GM12878 (cell line): ENCODE data around the gene ZNF213. TPM values are rescaled to one million over a fixed set of nuclear protein-coding genes. Genes with fewer than 3 reads are reported as not detected.

Experiments used
- BACH1 ChIP-seq: fragments of 450-650 bp; IDR thresholded peaks from 2 replicates; pipeline ENCODE4 v1.6.1; 2017; ENCODE audit warnings: mild to moderate bottlenecking, borderline replicate concordance
- CBX5 ChIP-seq: sonication (generic); IDR thresholded peaks from 2 replicates; pipeline ENCODE4 v1.6.1; 2016; ENCODE audit warnings: low read depth, moderate library complexity, mild to moderate bottlenecking, inconsistent platforms
- CHD1 ChIP-seq: IDR thresholded peaks from 2 replicates; pipeline ENCODE4 v1.6.1; 2012; ENCODE audit warnings: low read depth, low read length, improper control_type of control experiment
- CHD2 ChIP-seq: IDR thresholded peaks from 2 replicates; pipeline ENCODE4 v1.6.1; 2011; ENCODE audit warnings: low read depth, low read length, improper control_type of control experiment, borderline replicate concordance
- CHD4 ChIP-seq: fragments of 200-600 bp; sonication (generic); IDR thresholded peaks from 2 replicates; pipeline ENCODE4 v1.6.1; 2016; ENCODE audit warnings: mild to moderate bottlenecking
- EED ChIP-seq: sonication (generic); IDR thresholded peaks from 2 replicates; pipeline ENCODE4 v1.6.1; 2016; ENCODE audit warnings: antibody characterized with exemption, low read depth
- EZH2 ChIP-seq: IDR thresholded peaks from 2 replicates; pipeline ENCODE4 v1.6.1; 2012; ENCODE audit warnings: low read depth, mild to moderate bottlenecking, control low read depth, inconsistent platforms, low read length, borderline replicate concordance; ENCODE audit not compliant: control insufficient read depth
- MTA2 ChIP-seq: fragments of 450-650 bp; IDR thresholded peaks from 2 replicates; pipeline ENCODE4 v1.6.1; 2016; ENCODE audit warnings: low read depth, mild to moderate bottlenecking, moderate library complexity
- MTA3 ChIP-seq: IDR thresholded peaks from 2 replicates; pipeline ENCODE4 v1.6.1; 2012; ENCODE audit warnings: low read length, inconsistent platforms, borderline replicate concordance
- NBN ChIP-seq: fragments of 450-650 bp; IDR thresholded peaks from 2 replicates; pipeline ENCODE4 v1.6.1; 2016
- PKNOX1 ChIP-seq: fragments of 450-650 bp; IDR thresholded peaks from 2 replicates; pipeline ENCODE4 v1.6.1; 2016; ENCODE audit warnings: mild to moderate bottlenecking
- RAD21 ChIP-seq: IDR thresholded peaks from 2 replicates; pipeline ENCODE4 v1.6.1; 2011; ENCODE audit warnings: mild to moderate bottlenecking, low read depth, low read length, moderate library complexity; ENCODE audit not compliant: insufficient read depth
- RB1 ChIP-seq: fragments of 450-650 bp; formaldehyde crosslinking; IDR thresholded peaks from 2 replicates; pipeline ENCODE4 v1.6.1; 2017; ENCODE audit warnings: mild to moderate bottlenecking, borderline replicate concordance
- RCOR1 ChIP-seq: conservative IDR thresholded peaks from 2 replicates; pipeline ENCODE4 v1.6.1; 2012; ENCODE audit warnings: low read depth, low read length, improper control_type of control experiment
- RFX5 ChIP-seq: IDR thresholded peaks from 2 replicates; pipeline ENCODE4 v1.6.1; 2011; ENCODE audit warnings: low read depth, low read length, improper control_type of control experiment
- STAT3 ChIP-seq: IDR thresholded peaks from 2 replicates; pipeline ENCODE4 v1.6.1; 2011; ENCODE audit warnings: low read depth, low read length, improper control_type of control experiment
- TARDBP ChIP-seq: IDR thresholded peaks from 2 replicates; pipeline ENCODE4 v1.6.1; 2016; ENCODE audit warnings: borderline replicate concordance
- ZNF217 ChIP-seq: fragments of 450-650 bp; IDR thresholded peaks from 2 replicates; pipeline ENCODE4 v1.6.1; 2017; ENCODE audit warnings: antibody characterized with exemption, mild to moderate bottlenecking
- ZZZ3 ChIP-seq: IDR thresholded peaks from 2 replicates; pipeline ENCODE4 v1.6.1; 2011; ENCODE audit warnings: low read depth; ENCODE audit not compliant: control insufficient read depth, insufficient read length
- polyA plus RNA-seq, 11 experiments: library from polyadenylated mRNA; depleted of rRNA in 4 of 11; unstranded in 6 of 11; stranded (reverse) in 5 of 11; fragments of >200 nt; fragmentation: Nextera tagmentation in 4 of 11; fragmentation: Illumina TruSeq in 1 of 11; extraction: Ambion mirVana in 4 of 11; extraction: Trizol in 1 of 11; gene quantifications; 1 replicate in 1 of 11; 2 replicates in 10 of 11; pipeline versions ENCODE4 v1.2.1 to v1.2.3, GENCODE V29; 2011 to 2016; ENCODE audit warnings: inconsistent platforms in 2 of 11, missing spikeins in 2 of 11, low read depth in 1 of 11
- total RNA-seq, 4 experiments: library from RNA; depleted of rRNA in 3 of 4; stranded (reverse); fragments of >200 nt in 3 of 4; fragmentation: Illumina TruSeq in 1 of 4; extraction: Trizol in 1 of 4; gene quantifications; 2 replicates each; pipeline versions ENCODE4 v1.2.1 to v1.2.3, GENCODE V29; 2013 to 2021
- TF ChIP-seq, protein P1 (sequence below): IDR thresholded peaks from 2 replicates; pipeline ENCODE4 v1.6.1; 2012; ENCODE audit warnings: low read depth, low read length, improper control_type of control experiment
- TF ChIP-seq, protein P2 (sequence below): fragments of 450-650 bp; IDR thresholded peaks from 2 replicates; pipeline ENCODE4 v1.6.1; 2016; ENCODE audit warnings: mild to moderate bottlenecking, moderate library complexity, borderline replicate concordance
- TF ChIP-seq, protein P3 (sequence below): IDR thresholded peaks from 2 replicates; pipeline ENCODE4 v1.6.1; 2012; ENCODE audit warnings: low read depth, low read length, improper control_type of control experiment
- TF ChIP-seq, protein P4 (sequence below): IDR thresholded peaks from 2 replicates; pipeline ENCODE4 v1.6.1; 2011; ENCODE audit warnings: borderline replicate concordance, low read depth, mild to moderate bottlenecking, moderate library complexity, mixed read lengths, low read length; ENCODE audit not compliant: insufficient read depth; ENCODE audit errors: extremely low read length

ZNF213 gene
- total and polyA plus RNA-seq, 10 of the 15 experiments (the other 5 are each of a cell fraction or from before 2014, with no cell fraction given) = 0.53 to 9.4 (median 1.1) TPM

DNA sequence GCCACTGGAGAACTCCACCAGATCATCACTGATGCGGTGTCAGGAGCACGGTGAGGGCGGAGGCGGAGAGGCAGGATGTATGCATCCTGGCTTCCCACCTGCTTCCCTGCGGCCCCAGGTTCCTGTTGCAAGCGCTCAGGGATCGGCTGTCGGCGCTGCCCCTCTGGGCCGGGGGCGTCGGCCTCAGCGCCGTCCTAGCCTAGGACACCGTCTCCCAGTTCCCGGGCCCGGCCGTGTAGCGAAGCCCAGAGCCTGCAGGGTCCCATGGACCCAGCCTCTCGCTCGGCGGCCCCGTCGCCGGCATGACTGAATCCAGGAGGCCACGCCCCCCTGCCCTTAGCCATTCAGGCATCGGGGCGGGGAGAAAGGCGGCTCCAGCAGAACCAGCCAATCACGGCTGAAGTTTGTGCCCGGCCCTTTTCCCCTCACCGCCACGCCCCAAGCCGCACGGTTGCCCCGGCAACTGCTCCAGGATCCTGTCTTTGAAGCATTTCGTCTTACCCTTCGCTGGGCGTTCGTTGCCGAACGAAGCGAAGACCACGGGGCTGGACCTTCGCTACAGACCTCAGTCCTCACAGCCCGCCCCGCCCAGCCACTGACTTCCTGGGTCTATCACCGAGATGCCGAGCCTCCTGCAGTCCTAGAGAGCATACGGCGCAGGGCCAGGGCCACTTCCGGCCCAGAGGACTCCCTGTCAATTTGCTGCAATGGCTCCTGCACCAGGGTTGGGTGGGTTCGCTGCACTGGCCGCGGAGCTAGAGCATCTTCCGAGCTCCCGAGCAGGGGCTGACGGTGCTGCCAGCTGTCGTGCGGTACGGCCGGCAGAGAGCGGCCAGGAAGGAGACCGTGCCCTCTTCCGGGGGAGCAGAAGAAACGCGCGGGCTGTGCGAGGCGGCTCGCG lies 10.6 kb upstream of the ZNF213 start (continued):
- TF ChIP-seq, protein P1, sequence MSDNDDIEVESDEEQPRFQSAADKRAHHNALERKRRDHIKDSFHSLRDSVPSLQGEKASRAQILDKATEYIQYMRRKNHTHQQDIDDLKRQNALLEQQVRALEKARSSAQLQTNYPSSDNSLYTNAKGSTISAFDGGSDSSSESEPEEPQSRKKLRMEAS = no peak
- no peak for TF ChIP-seq RAD21
- no peak for TF ChIP-seq CHD2
- TF ChIP-seq MTA2 = no peak
- 0 out of 2 replicates have a peak, but pooled peaks have one; percentile 42 for TF ChIP-seq RFX5
- no peak for TF ChIP-seq CBX5
- no peak for TF ChIP-seq STAT3
- TF ChIP-seq EED = no peak
- TF ChIP-seq ZZZ3 = no peak
- no peak for TF ChIP-seq CHD4
- TF ChIP-seq NBN = peak; percentile 53; the same call in 1 of the 2 replicates
- TF ChIP-seq, protein P2, sequence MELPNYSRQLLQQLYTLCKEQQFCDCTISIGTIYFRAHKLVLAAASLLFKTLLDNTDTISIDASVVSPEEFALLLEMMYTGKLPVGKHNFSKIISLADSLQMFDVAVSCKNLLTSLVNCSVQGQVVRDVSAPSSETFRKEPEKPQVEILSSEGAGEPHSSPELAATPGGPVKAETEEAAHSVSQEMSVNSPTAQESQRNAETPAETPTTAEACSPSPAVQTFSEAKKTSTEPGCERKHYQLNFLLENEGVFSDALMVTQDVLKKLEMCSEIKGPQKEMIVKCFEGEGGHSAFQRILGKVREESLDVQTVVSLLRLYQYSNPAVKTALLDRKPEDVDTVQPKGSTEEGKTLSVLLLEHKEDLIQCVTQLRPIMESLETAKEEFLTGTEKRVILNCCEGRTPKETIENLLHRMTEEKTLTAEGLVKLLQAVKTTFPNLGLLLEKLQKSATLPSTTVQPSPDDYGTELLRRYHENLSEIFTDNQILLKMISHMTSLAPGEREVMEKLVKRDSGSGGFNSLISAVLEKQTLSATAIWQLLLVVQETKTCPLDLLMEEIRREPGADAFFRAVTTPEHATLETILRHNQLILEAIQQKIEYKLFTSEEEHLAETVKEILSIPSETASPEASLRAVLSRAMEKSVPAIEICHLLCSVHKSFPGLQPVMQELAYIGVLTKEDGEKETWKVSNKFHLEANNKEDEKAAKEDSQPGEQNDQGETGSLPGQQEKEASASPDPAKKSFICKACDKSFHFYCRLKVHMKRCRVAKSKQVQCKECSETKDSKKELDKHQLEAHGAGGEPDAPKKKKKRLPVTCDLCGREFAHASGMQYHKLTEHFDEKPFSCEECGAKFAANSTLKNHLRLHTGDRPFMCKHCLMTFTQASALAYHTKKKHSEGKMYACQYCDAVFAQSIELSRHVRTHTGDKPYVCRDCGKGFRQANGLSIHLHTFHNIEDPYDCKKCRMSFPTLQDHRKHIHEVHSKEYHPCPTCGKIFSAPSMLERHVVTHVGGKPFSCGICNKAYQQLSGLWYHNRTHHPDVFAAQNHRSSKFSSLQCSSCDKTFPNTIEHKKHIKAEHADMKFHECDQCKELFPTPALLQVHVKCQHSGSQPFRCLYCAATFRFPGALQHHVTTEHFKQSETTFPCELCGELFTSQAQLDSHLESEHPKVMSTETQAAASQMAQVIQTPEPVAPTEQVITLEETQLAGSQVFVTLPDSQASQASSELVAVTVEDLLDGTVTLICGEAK = peak; percentile 88
- TF ChIP-seq CHD1 = no peak
- no peak for TF ChIP-seq EZH2
- peak; percentile 76 for TF ChIP-seq PKNOX1
- TF ChIP-seq ZNF217 = no peak
- TF ChIP-seq BACH1 = 0 out of 2 replicates have a peak, but pooled peaks have one; percentile 47
- no peak; the same call in none of the 2 replicates for TF ChIP-seq RB1
- TF ChIP-seq, protein P3, sequence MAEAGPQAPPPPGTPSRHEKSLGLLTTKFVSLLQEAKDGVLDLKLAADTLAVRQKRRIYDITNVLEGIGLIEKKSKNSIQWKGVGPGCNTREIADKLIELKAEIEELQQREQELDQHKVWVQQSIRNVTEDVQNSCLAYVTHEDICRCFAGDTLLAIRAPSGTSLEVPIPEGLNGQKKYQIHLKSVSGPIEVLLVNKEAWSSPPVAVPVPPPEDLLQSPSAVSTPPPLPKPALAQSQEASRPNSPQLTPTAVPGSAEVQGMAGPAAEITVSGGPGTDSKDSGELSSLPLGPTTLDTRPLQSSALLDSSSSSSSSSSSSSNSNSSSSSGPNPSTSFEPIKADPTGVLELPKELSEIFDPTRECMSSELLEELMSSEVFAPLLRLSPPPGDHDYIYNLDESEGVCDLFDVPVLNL = 0 out of 2 replicates have a peak, but pooled peaks have one; percentile 7
- no peak for TF ChIP-seq RCOR1
- no peak for TF ChIP-seq MTA3
- TF ChIP-seq, protein P4, sequence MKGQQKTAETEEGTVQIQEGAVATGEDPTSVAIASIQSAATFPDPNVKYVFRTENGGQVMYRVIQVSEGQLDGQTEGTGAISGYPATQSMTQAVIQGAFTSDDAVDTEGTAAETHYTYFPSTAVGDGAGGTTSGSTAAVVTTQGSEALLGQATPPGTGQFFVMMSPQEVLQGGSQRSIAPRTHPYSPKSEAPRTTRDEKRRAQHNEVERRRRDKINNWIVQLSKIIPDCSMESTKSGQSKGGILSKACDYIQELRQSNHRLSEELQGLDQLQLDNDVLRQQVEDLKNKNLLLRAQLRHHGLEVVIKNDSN = no peak
- 0 out of 2 replicates have a peak, but pooled peaks have one; percentile 63 for TF ChIP-seq TARDBP
